GM19452 (cell line): ENCODE results near the gene UBE2G2.

Source experiments
- ATAC-seq: cut with Tn5 transposase; IDR thresholded peaks from one replicate; pipeline ENCODE4 v1.9.1; 2021; ENCODE audit not compliant: unreplicated experiment

UBE2G2 gene, protein sequence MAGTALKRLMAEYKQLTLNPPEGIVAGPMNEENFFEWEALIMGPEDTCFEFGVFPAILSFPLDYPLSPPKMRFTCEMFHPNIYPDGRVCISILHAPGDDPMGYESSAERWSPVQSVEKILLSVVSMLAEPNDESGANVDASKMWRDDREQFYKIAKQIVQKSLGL

DNA sequence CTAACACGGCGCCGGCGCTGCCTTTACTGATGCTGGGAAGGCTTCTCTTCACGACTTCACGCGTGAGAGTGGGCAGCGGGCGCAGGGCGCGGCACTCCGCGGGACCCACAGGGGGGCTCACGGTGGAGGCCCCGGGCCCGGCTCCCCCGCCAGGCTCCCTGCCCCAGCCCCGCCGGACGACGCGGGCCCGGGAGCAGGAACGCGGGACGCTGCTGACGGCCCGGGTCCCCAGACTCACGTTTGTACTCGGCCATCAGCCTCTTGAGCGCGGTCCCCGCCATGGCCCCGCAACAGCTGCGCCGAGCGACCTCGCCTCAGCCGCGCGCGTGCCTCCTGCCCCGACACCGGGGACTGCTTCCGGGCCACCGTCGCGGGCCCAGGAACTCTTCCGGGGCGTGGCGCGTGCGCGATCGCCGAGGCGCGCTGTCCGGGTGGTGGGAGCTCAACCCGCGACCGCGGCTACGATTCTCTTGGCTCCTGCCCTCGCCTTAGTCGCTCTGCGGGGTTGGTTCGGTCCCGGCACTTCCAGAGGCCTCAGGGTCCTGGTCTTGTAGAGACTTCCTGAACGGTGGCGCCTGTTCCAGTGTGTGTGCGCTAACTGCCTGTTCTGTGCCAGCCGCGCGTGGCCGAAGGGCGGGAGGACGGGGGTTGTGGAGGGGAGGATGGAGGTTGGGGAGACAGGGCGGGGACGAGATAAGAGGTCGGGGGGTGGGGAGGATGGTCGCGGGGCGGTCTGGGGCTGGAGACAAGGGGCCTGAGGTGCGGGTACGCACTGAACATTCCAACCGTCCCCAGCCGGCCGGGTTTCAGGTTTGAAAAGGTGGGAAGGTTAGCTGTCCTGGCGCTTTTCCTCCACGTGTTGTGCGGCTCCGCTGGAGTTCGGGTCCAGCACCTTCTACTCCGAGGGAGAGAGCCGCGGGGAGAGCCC lies at the start of gene UBE2G2:
UBE2G2 (minus strand) TSS at position 353 of the 928 bp plus-strand sequence; CDS start at position 281, 72 bp downstream.
- peak; percentile 70 for ATAC-seq

DNA sequence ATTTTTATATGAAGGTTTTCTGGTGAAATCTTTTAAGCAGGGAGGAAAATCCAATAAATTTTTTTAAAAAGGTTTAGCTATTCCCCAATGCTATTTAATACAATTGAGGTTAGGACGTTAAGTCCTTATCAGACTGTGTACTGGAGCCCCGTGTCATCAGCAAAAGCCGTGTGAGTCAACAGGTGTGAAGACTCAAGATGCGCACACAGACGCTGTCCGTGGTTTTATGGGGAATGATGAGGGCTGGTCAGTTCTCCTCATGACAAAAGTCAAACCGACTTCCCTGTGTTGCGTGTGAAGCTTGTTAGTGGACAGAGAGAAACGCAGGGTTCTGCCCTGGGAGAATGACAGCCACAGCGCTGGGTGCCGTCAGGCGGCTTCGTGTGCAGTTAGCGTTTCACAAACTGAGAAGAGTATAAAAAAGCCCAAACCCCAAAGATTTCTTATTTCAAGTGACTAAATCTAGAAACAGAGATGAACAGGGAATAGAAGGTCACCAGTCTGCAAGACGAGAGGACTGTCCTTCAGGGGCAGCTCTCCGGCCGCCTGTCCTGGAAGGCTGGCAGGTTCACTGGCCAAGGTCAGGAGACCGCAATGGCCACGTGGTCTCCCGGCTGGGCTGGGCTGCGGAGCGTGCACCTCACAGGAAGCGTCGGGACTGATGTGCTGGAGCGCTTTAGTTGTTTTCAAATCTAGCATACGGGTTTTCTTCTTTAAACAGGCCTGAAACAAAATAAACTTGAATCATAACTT lies 49.5 kb upstream of the UBE2G2 start:
- ATAC-seq: no peak

DNA sequence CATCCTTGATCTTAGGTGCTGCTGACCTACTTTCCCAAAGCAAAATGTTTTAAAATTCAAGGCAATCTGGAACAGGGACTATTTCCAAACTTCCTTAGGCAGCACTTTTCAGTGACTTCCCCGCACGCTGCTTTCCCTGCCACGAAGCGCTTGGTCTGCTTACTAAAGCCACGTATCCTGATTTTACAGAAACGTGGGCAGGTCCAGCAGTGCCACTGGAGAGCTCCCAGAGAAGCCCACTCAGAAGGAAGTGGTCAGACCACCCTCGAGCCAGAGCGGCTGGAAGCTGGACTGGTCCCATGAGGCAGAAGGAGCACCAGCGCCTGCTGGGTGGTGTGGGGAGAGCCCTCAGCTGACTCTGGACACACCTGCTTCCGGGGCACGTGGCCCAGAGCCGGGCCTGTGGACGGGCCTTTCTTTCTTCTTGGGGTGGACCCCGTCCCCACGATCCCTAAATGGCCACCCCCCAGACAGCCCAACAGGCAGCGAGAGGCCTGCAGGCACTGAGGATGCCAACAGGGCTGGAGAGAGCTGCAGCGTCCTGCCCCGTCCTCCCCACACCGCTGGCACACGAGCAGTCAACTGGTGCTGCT lies 48.7 kb upstream of the UBE2G2 start:
- no peak for ATAC-seq

DNA sequence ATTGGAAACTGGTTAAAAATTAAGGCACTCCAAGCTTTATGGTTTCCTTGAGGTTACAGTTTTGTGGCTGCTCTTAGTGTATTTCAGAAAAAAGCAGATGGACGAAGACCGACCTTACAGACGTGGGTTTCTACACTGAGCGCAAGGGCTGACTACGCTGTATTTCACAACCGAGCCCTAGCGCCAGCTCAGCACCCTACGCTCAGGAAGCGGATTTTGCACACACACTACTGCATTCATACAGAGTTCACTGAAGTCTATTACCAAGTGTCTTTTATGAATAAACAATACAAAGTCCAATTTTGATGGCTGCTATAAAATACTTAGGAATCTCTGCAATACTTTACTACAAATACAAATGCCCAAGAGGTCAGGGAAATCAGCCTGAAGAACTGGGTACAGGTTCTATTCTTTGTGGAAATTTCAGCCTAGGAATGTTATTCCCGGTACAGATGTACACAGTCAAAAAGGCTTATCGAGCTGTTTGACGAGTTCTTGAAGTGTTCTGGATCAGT lies 48.1 kb upstream of the UBE2G2 start:
- no peak for ATAC-seq

DNA sequence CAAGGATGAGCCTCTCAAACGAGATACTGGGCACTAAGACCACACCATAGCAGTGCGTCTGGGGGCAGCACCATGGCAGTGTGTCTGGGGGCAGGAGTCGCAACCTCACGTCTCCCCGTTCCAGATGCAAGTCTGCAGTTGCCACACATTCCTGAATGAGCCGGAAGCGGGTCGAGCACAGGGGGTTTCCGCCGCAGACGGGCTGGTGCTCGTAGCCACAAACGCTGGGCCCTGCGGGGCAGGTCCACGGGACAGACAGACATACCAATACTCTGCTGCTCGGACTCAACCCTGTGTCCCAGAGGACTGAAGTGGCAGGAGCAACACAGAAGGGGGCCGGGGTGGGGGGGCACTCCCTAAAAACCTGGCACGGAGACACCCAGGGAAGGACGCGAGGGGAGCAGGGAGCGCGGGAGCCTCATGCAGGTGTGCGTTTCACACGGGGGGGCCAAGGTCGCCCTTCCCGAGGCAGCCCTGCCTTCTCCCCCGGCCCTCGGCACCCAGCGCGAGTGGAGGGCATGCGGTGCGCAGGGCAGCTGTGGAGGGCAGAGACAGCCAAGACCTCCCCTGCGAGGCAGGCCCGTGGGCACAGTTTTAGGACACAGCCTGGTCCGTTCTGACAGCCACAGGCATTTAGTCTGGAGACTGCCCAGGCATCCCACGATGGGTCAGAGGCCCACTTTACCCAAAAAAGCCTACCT lies 47.4 kb upstream of the UBE2G2 start:
- ATAC-seq: no peak

DNA sequence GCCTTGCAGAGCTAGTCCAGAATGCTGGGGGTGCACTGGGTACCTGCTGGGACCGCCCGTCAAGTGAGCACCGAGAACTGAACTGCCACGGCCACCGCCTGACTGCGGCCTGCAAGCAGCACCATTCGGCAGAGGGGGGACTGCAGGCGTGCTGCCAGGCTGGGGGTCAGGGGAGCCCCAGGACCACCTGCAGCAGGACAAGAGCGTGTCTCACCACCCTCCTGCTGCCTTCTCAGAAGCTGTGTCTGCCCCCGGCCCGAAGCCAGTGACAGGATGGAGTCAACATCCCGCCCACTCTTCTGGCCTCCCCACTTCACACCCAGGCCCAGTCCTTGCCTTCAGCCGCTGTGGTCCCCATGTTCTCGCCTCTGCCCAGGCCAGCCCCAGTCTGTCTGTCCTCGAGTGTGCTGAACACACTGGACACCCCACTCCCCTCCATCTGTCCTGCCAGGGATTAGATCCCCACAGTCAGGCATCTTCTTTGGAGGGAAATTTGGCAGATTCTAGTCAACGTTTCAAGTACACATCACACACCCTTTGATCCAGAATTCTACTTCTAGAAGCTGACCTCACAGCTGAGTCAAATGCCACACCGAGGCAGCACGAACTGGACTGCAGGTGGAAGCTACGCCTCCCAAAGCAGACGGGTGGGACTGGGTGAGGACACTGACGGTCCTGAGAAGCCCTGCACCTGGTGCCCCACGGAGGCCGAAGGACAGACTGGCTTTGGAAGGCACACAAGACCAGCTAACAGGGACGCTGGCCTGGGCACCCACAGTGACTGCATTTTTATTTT lies 45.8 kb upstream of the UBE2G2 start:
- ATAC-seq: no peak

DNA sequence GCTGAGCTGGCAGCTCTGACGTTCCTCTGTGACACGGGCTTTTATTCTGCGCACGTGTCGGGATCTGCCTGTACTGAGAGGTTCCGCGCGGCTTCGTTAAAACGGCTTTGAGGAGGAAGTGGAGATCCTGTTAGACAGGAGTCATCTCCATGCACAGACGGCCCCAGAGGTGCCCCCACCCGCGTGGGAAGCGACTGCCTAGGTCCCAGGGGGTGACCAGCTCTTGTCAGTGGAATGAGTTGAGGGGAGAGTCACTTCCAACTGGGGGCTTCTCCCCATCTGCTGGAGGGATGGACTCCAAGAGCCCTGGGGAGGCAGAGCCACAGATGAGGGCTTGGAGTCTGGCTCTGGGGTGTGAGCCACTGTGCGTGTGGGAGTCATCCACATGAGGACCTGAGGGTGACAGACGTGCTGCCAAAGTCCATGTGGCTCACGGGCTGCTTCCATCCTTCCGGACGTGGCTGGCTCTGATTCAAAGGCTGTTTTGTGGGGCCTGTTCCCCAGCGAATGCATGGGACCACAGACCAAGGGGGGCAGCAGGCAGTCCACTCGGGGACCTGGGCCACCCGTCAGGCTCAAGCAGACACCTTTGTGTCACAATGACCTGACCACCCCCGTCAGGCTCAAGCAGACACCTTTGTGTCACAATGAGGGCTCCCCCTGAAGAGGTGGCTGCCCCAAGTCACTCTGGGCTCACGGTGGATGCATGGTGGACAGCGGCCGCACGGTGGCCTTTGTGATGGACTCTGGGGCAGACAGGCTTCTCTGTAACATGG lies 45.1 kb upstream of the UBE2G2 start:
- no peak for ATAC-seq

DNA sequence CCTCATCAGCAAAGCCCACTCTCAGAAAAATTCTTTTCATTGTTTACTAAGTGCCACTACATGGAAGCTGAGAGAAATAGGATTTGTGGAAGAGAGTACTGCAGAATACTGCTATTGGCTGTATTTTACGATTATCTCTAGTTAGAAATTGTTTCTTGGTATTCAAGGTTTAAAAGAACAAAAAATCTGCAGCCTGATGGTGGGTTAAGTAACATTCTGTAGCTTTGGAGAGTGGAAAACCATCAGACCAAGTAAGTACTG lies 44.5 kb upstream of the UBE2G2 start:
- ATAC-seq: no peak

DNA sequence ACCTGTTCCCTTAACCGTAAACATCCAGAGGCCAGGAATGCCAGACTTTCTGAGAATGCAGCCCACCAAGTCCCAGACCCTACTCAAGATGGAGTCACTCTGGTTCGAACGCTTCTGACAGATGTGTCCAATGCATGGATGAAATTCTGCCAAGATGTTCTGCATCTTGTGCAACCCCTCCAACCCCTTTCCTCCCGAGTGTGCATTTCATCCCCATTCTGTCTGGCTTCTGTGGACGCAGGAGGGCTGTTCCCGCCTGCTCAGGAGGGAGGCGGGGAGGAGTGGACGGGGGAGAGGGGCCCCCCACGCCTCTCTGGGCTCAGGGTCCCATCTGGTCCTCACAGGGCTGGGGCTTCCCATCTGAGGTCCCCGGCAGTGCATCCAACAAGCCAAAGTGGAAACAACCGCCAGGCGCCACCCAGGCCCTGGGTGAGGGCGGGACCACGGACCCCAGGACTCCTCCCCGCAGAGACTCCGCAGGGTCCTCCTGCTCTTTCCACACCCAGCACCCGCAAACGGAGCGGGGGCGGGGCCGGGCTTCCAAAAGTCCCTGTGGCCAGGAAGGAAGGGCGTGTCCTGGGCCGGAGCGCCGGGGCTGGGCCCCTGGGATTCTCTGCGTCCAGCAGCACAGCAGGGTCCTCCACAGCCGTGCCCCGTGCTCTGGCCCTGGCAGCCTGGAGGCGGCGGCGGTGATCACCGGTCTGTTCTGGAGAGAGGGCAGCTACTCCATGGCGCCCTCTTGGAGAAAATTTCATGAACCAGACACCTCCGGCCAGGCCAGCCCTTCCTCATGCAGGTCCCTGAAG lies 44.0 kb upstream of the UBE2G2 start:
- no peak for ATAC-seq

DNA sequence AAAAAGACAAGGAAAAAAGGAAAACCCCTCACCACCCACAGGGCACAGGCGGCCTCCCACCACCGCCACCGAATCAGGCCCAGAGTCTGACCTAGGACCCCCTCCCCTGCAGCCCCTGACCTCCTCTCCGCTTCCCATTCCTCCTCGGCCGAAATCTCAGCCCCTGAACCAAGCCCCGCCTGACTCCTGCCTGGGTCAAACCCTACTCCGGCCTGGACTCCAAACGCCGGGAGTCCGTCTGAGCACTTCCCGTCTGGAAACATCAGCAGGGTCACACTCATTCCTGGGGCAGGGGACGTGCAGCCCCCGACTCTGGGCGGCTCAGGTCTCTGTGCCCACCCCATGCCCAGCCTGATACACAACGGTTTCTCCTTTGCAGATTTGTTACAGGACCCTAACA lies 42.6 kb upstream of the UBE2G2 start:
- ATAC-seq: no peak

DNA sequence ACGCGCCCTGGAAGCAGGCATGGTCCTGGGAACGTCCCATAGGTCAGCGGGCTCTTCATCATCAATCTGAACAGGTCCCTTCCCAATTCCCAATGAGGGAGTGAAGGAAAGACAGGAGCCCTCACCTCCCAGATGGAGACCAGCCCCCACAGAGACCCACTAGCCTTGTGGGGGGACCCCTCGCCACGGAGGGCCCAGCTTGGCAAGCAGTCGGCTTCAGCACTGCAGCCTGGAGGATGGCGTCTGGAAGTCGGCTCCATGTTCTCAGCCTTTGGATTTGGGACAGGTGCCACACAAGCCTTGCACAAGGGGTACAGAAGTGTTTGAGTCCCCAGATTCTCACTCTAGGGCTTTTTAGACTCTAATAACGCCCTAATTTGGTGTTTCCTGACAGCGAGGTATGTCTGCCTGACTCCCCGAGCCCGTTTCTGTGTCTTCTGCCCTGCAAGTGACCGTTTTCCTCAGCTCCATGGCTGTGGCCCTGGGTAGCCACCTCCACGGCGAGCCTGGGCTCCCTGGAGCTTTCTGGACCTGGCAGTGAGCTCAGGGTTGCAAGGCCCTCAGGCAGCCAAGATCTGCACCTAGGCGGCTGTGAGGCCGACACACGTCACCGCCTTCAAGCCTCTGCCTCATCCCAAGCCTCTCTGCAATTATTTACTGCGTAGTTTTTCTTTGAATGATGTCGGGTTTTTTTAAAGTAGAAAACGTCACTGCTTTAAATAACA lies 41.3 kb upstream of the UBE2G2 start:
- no peak for ATAC-seq

DNA sequence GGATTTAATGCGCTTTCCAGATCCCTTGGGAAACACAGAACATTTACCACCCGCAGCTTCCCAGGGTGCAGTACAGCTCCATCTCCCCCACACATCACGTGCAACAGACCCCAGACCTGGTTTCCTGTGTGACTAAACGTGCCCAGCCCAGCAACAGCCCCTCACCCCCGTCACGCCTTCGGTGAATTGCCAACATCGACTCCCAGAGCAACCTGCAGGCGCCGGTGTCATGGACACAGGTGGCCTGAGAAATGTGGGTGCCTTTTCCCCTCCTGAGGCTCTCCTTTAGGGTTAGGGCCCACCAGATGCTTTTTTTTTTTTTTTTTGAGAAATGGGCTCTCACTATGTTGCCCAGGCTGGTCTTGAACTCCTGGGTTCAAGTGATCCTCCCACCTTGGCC lies 40.5 kb upstream of the UBE2G2 start:
- ATAC-seq: no peak

DNA sequence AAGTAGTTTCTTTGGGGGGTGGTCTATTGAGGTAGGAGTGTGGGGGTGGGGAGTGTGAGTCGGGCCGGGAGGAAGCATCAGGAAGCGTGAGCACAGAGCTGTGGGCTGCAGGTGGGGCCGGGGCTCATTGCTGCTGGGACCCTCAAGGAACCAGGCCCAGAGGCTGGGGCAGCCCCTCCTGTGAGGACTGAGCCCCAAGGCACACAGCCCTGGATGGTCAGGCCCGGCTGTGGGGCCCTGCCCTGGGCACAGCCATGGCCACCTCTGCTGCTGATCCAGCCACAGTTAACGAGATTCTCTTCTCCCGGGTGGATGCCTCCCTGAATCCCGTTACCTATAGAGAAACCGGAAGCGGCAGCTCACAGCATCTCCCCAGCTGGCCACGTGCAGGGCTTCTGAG lies 39.2 kb upstream of the UBE2G2 start:
- no peak for ATAC-seq

DNA sequence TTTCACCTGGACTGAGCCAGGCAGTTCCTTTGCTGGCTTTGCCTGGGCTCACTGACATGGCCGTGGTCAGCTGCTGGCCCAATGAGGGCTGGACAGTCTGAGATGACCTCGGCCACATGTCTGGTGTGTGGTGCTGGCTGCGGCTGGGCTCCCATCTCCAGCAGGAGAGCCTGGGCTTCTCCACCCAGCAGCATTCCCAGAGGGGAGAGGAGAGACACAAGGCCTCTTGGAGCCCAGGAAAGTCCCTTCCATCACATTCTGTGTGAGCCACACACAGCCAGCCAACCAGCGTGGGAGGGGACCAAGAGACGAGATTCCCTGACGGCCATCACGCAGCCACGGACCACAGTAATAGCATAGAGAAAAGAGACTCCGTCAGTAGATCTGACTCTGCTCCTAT lies 37.3 kb upstream of the UBE2G2 start:
- no peak for ATAC-seq

DNA sequence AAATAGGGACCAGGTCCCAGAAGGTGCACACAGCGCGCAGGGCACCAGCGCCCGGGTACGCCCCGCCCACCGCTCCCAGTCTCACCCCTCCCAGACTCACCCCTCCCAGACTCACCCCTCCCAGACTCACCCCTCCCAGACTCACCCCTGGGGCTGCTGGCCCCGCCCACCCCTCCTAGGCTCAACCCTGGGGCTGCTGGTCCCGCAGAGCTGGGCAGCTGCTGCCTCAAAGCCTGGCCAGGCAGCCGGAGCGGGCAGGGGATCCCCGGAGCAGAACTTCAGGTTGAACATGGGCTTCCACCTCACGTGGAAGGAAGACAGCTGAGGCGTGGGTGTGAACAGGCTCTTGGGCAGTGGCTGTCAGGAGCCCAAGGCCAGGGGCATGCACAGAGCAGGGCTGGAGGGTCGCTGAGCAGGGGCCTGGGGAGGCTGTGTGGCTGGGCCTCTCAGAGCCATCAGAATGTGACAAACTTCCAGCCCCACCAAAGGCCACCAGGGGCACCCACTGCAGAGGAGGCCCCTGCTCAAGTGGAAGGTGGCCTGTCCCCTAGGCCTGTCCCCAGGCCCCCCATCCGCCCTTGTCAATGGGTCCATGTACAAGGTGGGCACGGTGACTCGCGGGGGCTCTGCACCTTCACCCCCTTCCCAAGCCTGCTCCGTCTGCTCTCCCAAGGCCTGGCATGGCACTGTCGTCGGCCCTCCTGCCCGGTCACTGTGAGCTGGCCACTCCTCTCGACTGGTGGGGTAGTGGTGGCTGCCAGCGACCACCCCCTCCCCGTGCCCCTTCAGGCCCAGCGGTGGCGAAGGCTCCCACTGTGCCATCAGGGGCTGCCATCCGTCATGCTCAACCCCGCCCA lies 36.6 kb upstream of the UBE2G2 start:
- ATAC-seq: no peak

DNA sequence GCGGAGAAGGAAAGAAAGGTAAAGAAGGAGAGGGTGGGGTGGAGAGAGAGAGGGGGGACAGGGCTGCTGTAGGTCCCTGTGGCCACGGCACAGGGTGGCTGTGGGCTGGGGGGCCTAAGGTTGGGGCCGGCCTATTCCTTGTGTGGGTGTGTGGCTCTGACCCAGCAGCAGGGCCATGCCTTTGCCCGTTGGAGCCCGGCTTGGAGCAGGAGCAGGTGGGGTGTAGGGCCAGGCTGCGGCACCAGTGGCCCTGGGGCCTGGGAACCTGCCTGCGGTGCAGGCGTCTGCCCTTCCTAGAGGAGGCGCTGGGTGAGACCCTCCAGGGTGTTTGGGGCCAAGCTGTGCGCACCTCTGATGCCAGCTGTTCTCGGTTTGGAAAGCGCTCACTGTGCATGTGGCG lies 35.9 kb upstream of the UBE2G2 start:
- ATAC-seq: no peak
